Measurements from ENCODE around the gene FAM13A. TPM values are rescaled to one million over a fixed set of nuclear protein-coding genes. Genes with fewer than 3 reads are reported as not detected.

The FAM13A gene
- total and polyA plus RNA-seq, 8 donors, result 15.7 to 56.4 (median 38.1) TPM

GRCh38 chr4:88819818-88820697 lies 236.9 kb downstream of the FAM13A start:
- Histone ChIP-seq H3K9me3 (no peaks in the 10 kb centered on the region), H3K36me3 (no peaks in the 10 kb centered on the region), H3K27ac (peak overlapping the region in 3 of 4 donors; percentile 36 to 97 (median 92)), H3K27me3 (no peaks in the 10 kb centered on the region), H3K4me1 (peaks cover 18 to 39% (median 34%) of the 10 kb centered on the region in 3 donors), H3K4me3 (peak overlapping the region in 2 of 4 donors; percentile 44 to 51)
- intact Hi-C loops (cut with DNase I), result loop anchor here in 2 of 3 donors (5.0 to 10.0 kb wide), 2 partner anchors 202 to 205 kb away; no protein-coding TSS in a partner anchor
- 17 to 19% methylated on average over 5 of the region's 5 CpGs for WGBS, 2 donors
- DNase-seq (no peak), ATAC-seq (no peak), FAIRE-seq (peak; percentile 23)
- no peak for TF ChIP-seq CTCF (IDR thresholded peaks at IDR 0.05)

GRCh38 chr4:88818631-88819470 lies 238.1 kb downstream of the FAM13A start:
- FAIRE-seq (peak; percentile 54), ATAC-seq (peak; percentile 15 to 40 (median 24)), DNase-seq (peak in 3 of 6 donors; percentile 32 to 49 (median 42))
- WGBS, 2 donors, result 11 to 14% methylated on average over 5 of the region's 5 CpGs
- TF ChIP-seq CTCF (IDR thresholded peaks at IDR 0.05), result peak in 3 of 4 donors; percentile 21 to 31 (median 28)
- peak overlapping the region in 2 of 4 donors; percentile 92 to 97 for H3K27ac ChIP-seq
- peak overlapping the region in 1 of 4 donors; percentile 51 for H3K4me3 ChIP-seq
- H3K36me3 ChIP-seq, result no peaks in the 10 kb centered on the region
- no peaks in the 10 kb centered on the region for H3K27me3 ChIP-seq
- intact Hi-C loops (cut with DNase I), result loop anchor here in 1 of 3 donors (10.0 kb wide), 1 partner anchor 206 kb away; no protein-coding TSS in a partner anchor
- peaks cover 25 to 48% (median 43%) of the 10 kb centered on the region in 3 donors for H3K4me1 ChIP-seq
- no peaks in the 10 kb centered on the region for H3K9me3 ChIP-seq

GRCh38 chr4:88817740-88818139 lies 239.2 kb downstream of the FAM13A start:
- ATAC-seq (no peak), FAIRE-seq (no peak), DNase-seq (no peak)
- Histone ChIP-seq H3K27me3 (no peaks in the 10 kb centered on the region), H3K36me3 (no peaks in the 10 kb centered on the region), H3K9me3 (no peaks in the 10 kb centered on the region), H3K27ac (no peak overlapping the region), H3K4me3 (no peak overlapping the region), H3K4me1 (peaks cover 25 to 55% (median 50%) of the 10 kb centered on the region in 3 donors)
- 68 to 86% methylated on average over 2 of the region's 2 CpGs for WGBS, 2 donors
- TF ChIP-seq CTCF (IDR thresholded peaks at IDR 0.05), result no peak
- intact Hi-C loops (cut with DNase I), result loop anchor here in 1 of 3 donors (10.0 kb wide), 1 partner anchor 207 kb away; no protein-coding TSS in a partner anchor

- WGBS, 2 donors, result 31 to 53% methylated on average over 4 of the region's 4 CpGs
- H3K27ac ChIP-seq, result no peak overlapping the region
- ATAC-seq (no peak), DNase-seq (no peak), FAIRE-seq (no peak)
- no peak overlapping the region for H3K4me3 ChIP-seq
- no peaks in the 10 kb centered on the region for H3K27me3 ChIP-seq
- intact Hi-C loops (cut with DNase I), result loop anchor here in 1 of 3 donors (10.0 kb wide), 1 partner anchor 208 kb away; no protein-coding TSS in a partner anchor
- TF ChIP-seq CTCF (IDR thresholded peaks at IDR 0.05), result no peak
- no peaks in the 10 kb centered on the region for H3K36me3 ChIP-seq
- no peaks in the 10 kb centered on the region for H3K9me3 ChIP-seq
- H3K4me1 ChIP-seq, result peaks cover 25 to 63% (median 53%) of the 10 kb centered on the region in 3 donors
Observed at GRCh38 chr4:88816360-88816759, 240.6 kb downstream of the FAM13A start.
